Measurements from ENCODE around the gene BRD4. TPM values are rescaled to one million over a fixed set of nuclear protein-coding genes. Genes with fewer than 3 reads are reported as not detected.
A peak's percentile ranks its signal among the peaks of the same experiment; 100 is the strongest.

BRD4 gene
- total RNA-seq, 2 donors from 2014 or later = 45.6 to 76.0 TPM

DNA sequence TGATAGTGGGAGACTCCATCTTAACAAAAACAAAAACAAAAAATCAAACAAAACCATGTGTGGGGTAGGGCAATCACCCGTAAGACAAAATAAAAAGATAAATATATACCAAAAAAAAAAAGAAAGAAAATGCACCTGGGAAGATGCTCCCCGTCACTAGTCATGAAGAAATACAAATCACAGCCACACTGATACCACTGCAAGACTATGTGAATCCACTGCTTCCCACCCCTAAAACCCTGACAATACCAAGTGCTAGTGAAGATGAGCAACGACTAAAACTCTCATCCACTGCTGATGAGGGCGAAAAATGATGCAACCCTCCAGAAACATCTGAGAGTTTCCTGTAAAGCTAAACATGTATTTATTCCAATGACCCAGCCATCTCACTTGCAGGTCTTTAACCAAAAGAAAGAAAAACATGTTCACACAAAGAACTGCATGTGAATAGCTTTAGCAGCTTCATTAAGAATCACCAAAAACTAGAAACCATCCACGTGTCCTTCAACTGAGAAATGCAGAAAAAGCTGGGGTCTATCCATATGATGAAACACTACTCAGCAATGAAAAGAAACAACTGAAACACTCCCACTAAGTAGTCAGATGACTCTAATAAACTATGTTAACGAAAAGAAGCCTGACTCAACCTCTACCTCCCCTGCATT, 31.7 kb downstream of the BRD4 start:
- Histone ChIP-seq H3K4me1 (replicated peaks) (peaks cover 41% of the 10 kb centered on the region), H3K27ac (no peak overlapping the region), H3K9me3 (no peaks in the 10 kb centered on the region), H3K4me3 (no peak overlapping the region), H3K36me3 (no peaks in the 10 kb centered on the region), H3K27me3 (replicated peaks; ENCODE audit: insufficient read depth) (no peaks in the 10 kb centered on the region)
- WGBS = 80% methylated on average over 6 of the region's 6 CpGs
- DNase-seq (ENCODE audit: low spot score) = no peak
- no peak for TF ChIP-seq POLR2A (IDR thresholded peaks at IDR 0.05)
- intact Hi-C loops (cut with DNase I) = no loop called here

GRCh38 chr19:15299568-15300409, 32.5 kb downstream of the BRD4 start:
- 81% methylated on average over 12 of the region's 12 CpGs for WGBS
- H3K36me3 ChIP-seq = no peaks in the 10 kb centered on the region
- no peak for DNase-seq (ENCODE audit: low spot score)
- no peak overlapping the region for H3K4me3 ChIP-seq
- no peaks in the 10 kb centered on the region for H3K9me3 ChIP-seq
- H3K4me1 ChIP-seq (replicated peaks) = peaks cover 41% of the 10 kb centered on the region
- intact Hi-C loops (cut with DNase I) = no loop called here
- no peak for TF ChIP-seq POLR2AphosphoS5 (IDR thresholded peaks at IDR 0.05)
- no peak for TF ChIP-seq POLR2A (IDR thresholded peaks at IDR 0.05)
- TF ChIP-seq, protein P1, sequence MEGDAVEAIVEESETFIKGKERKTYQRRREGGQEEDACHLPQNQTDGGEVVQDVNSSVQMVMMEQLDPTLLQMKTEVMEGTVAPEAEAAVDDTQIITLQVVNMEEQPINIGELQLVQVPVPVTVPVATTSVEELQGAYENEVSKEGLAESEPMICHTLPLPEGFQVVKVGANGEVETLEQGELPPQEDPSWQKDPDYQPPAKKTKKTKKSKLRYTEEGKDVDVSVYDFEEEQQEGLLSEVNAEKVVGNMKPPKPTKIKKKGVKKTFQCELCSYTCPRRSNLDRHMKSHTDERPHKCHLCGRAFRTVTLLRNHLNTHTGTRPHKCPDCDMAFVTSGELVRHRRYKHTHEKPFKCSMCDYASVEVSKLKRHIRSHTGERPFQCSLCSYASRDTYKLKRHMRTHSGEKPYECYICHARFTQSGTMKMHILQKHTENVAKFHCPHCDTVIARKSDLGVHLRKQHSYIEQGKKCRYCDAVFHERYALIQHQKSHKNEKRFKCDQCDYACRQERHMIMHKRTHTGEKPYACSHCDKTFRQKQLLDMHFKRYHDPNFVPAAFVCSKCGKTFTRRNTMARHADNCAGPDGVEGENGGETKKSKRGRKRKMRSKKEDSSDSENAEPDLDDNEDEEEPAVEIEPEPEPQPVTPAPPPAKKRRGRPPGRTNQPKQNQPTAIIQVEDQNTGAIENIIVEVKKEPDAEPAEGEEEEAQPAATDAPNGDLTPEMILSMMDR (IDR thresholded peaks at IDR 0.05) = no peak
- no peak overlapping the region for H3K27ac ChIP-seq
- no peaks in the 10 kb centered on the region for H3K27me3 ChIP-seq (replicated peaks; ENCODE audit: insufficient read depth)

DNA sequence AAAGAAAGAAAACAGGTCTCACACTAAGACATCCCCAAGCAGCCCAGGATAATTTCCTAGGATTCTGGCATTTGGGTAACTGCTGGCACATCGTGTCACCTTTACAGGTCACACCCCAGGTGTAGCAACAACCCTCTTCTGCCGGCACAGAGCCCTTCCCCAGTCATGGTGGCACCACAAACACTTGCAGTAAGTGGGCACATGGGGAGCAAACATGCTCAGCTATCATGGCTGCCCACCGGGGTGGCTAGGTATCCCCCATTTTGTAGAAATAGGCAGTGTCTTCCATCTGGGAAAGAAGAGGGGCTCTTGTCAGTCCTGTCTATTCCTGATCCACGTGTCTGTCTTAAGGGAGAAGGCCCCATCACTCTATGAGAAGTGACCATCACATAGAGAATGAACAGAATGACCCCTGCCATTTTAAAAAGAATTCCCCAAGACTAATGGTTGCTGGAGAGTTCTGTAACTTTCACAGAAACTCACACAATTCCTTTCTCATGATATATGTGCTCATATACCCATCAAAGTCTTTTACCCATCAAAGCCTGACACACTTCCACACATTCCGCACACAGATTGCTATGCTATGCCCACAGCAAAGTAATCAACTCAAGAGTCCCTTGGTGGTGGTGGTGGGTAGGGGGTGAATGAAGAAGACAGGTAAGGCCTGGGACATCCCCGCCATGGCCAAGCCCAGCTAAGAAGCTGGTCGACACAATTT, 33.3 kb downstream of the BRD4 start:
- H3K27ac ChIP-seq = no peak overlapping the region

GRCh38 chr19:15297416-15298224, 34.7 kb downstream of the BRD4 start:
- Histone ChIP-seq H3K36me3 (no peaks in the 10 kb centered on the region), H3K4me3 (no peak overlapping the region), H3K27me3 (replicated peaks; ENCODE audit: insufficient read depth) (no peaks in the 10 kb centered on the region), H3K4me1 (replicated peaks) (peaks cover 51% of the 10 kb centered on the region), H3K27ac (peak overlapping the region; percentile 25 to 40), H3K9me3 (no peaks in the 10 kb centered on the region)
- DNase-seq (ENCODE audit: low spot score) = peak; percentile 37
- intact Hi-C loops (cut with DNase I) = no loop called here
- TF ChIP-seq, protein P1 (IDR thresholded peaks at IDR 0.05) = no peak
- no peak for TF ChIP-seq POLR2AphosphoS5 (IDR thresholded peaks at IDR 0.05)
- no peak for TF ChIP-seq POLR2A (IDR thresholded peaks at IDR 0.05)
- 19% methylated on average over 10 of the region's 10 CpGs for WGBS

More for the DNA sequence above, 33.3 kb downstream of the BRD4 start:
- Histone ChIP-seq H3K36me3 (no peaks in the 10 kb centered on the region), H3K4me1 (replicated peaks) (peaks cover 44% of the 10 kb centered on the region), H3K4me3 (no peak overlapping the region), H3K9me3 (no peaks in the 10 kb centered on the region), H3K27me3 (replicated peaks; ENCODE audit: insufficient read depth) (no peaks in the 10 kb centered on the region)
- intact Hi-C loops (cut with DNase I) = no loop called here
- TF ChIP-seq POLR2A (IDR thresholded peaks at IDR 0.05) (no peak), POLR2AphosphoS5 (IDR thresholded peaks at IDR 0.05) (no peak)
- TF ChIP-seq, protein P1 (IDR thresholded peaks at IDR 0.05) = no peak
- DNase-seq (ENCODE audit: low spot score) = no peak
- 83% methylated on average over 7 of the region's 7 CpGs for WGBS

Measured in prostate gland (tissue), 2 donors.